HuH-7 (cell line): ENCODE data around the gene TMEM184B.
"Not testable (repeated sequence)": the region's sequence is repeated elsewhere in the genome, so short reads cannot be mapped to it uniquely, and the experiment has no call there.

Experiments used
- DNase-seq: peaks from one replicate; pipeline ENCODE4 v3.0.0; 2011; ENCODE audit warnings: low spot score

Gene TMEM184B

DNA sequence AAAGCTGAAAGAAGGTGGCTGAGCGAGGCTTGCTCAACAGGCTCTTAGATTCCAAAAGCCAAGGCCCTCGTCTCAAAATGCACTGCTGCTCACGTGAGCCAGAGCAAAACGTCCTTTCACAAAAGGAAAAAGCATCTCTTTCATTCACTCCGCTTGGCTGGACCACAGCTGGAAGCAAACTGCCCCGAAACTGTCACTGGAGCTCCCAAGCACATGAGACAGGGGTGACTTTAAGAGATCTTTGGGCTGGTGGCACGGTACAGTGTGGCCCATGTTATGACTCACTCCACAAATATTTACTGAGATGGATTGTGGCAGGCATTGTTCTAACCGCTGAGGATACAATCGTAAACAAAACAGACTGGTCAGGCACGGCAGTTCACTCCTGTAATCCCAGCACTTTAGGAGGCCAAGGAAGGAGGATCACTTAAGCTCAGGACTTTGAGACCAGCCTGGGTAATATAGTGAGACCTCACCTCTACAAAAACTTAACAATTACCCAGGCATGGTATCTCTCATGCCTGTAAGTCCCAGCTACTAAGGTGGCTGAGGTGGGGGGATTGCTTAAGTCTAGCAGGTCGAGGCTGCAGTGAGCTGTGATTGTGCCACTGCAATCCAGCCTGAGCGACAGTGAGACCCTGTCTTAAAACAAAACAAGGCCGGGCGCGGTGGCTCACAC lies 94.7 kb downstream of the TMEM184B start:
- DNase-seq = no peak

DNA sequence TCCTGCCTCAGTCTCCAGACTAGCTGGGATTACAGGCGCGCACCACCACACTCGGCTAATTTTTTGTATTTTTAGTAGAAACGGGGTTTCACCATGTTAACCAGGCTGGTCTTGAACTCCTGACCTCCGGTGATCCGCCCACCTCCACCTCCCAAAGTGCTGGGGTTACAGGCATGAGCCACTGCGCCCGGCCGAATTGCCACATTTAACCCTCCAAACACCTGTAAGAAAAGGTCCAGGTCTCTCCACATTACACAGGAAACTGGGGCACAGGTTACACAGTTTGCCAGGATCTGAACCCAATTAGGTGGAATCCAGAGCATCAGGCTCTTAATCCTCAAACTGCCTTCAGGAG lies 95.3 kb downstream of the TMEM184B start:
- DNase-seq = not testable (repeated sequence)

GRCh38 chr22:38177044-38177443 lies 95.8 kb downstream of the TMEM184B start:
- no peak for DNase-seq

- no peak for DNase-seq
Observed at GRCh38 chr22:38176170-38176741, 96.6 kb downstream of the TMEM184B start.

DNA sequence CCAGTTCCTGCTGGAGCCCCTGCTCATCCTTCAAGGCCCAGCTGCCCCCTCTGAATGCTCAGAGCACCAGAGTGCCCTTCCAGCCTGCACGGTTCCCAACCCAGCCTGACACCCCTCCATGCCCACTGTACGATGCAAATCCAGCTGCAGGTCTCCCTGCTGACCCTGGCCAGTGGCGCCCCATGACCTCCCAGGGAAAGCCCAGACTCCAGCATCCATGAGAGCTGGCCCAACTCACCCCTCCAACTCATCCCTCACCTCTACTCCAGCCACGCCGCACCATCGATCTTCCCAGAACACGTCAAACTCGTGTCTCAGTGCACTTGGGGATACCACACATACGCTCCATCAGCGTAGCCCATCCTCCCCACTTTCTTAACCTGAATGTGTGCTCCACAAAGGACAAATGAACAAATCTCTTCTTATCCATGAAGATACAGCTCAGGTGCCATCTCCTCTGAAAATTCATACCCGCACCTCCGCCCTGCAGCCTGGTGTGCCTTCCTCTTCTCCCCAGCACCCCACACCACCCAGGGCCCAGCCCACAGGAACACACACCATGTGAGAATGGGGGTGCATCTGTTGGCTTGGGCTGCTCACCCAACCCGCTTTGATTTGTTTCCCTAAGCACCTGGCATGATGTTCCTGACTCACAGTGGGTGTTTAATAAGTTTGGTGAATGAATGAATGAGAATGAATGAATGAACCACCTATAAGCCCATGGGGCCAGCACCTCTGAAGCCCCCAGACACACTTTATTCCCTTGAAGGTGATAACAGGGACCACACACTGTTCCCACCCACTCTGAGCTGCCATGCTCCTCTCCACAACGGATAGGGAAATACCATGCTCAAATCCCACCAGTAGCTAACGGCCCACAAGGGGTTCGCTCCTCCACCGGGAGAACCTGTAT lies 97.3 kb downstream of the TMEM184B start:
- DNase-seq = no peak

GRCh38 chr22:38174626-38175025 lies 98.2 kb downstream of the TMEM184B start:
- DNase-seq = no peak

DNA sequence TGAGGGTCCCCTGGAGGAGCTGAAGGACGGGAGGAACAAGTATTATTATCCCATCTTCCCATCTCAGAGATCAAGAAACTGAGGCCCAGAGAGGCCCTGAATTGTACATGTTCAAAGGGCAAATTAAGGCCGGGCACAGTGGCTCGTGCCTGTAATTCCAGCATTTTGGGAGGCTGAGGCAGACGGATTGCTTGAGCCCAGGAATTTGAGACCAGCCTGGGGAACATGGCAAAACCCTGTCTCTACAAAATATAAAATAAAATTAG lies 99.2 kb downstream of the TMEM184B start:
- no peak for DNase-seq

DNA sequence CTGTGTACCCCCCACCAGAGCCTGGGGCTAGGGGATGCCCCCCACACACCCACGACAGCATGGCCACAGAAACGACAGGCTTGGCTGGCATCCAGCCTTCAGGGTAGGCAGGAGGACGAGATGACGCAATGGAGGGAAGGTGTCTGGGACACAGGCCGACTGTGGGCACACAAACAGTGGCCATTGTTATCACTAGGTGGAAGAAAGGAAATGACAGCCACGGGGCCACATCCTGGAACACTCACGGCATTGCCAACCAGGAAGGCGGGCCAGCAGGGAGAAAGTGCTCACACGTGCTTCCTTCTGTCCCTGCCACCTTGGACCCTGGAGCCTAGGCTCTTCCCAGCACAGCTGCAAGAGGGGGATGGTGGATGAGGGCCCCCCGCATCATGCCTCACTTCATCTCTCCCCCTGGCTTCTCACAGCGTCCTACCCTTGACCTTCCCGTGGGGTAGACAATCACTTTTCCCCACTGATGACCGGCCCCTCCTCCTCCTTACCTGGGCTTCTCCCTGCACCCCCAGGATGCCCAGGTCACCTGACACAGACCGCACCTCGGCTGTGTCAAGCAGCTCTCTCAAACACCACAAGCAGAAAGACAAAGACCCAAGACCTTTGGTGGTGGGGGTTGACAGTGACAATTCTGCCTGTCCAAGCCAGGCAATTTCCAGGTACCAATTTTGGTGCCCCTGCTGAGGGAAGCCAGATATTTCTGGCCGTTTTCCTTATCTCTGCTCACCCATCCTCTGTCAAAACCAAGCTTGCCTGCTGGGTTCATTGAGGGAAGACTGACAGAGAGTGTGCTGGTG lies 99.8 kb downstream of the TMEM184B start:
- no peak for DNase-seq

GRCh38 chr22:38171927-38172831 lies 100.6 kb downstream of the TMEM184B start:
- DNase-seq = no peak

GRCh38 chr22:38170469-38170868 lies 102.3 kb downstream of the TMEM184B start:
- no peak for DNase-seq
